PC-3 (cell line): ENCODE data around the gene B3GAT1.

Experiments used
- EZH2 ChIP-seq: fragments of 300-600 bp; sonication (generic); IDR thresholded peaks from one replicate; pipeline ENCODE4 v1.6.1; 2017; ENCODE audit warnings: antibody characterized with exemption, mild to moderate bottlenecking, low read length; ENCODE audit not compliant: unreplicated experiment
- TF ChIP-seq, protein P1 (sequence below): fragments of 300-600 bp; sonication (generic); conservative IDR thresholded peaks from 2 replicates; pipeline ENCODE4 v1.5.1; 2017; ENCODE audit warnings: antibody characterized with exemption, low read depth, mild to moderate bottlenecking, low read length

DNA sequence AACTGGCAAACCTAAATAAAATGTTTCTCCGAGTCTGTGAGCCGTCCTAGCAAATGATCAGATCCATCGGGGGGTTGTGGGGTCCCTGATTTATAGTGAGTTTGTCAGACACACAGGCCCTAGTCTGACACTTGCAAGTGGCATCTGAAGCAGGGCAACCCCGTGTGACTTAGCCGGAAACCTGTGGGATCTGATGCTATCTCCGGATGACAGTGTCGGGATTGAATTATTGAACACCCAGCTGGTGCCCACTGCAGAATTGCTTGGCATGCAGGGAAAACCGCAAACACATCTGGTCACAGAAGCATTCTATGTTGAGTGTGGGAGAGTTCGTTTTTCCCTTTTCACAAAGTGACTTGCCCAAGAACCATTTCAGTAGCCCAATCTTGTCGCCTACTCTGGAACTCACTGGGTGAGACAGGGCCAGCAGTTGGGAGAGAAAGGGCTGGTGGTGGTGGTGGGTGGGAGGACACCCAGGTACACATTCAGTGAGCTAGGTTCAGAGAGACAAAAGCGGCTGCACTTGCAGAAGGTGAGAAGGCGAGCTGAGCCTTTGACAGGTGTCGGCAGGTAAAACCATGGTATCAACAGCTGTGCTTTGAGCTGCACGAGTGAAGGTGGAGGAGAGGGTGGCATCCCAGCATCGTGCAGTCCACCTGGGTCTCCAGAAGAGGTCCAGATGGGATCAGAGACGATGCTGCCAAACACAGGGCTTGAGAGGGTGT is 33.7 kb upstream of the B3GAT1 start:
- TF ChIP-seq EZH2: no peak
- TF ChIP-seq, protein P1, sequence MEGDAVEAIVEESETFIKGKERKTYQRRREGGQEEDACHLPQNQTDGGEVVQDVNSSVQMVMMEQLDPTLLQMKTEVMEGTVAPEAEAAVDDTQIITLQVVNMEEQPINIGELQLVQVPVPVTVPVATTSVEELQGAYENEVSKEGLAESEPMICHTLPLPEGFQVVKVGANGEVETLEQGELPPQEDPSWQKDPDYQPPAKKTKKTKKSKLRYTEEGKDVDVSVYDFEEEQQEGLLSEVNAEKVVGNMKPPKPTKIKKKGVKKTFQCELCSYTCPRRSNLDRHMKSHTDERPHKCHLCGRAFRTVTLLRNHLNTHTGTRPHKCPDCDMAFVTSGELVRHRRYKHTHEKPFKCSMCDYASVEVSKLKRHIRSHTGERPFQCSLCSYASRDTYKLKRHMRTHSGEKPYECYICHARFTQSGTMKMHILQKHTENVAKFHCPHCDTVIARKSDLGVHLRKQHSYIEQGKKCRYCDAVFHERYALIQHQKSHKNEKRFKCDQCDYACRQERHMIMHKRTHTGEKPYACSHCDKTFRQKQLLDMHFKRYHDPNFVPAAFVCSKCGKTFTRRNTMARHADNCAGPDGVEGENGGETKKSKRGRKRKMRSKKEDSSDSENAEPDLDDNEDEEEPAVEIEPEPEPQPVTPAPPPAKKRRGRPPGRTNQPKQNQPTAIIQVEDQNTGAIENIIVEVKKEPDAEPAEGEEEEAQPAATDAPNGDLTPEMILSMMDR: no peak
